ENCODE data around the gene KAZN. TPM values are rescaled to one million over a fixed set of nuclear protein-coding genes. Genes with fewer than 3 reads are reported as not detected.

The KAZN gene
- total and polyA plus RNA-seq, 8 donors = 11.1 to 37.5 (median 30.2) TPM

- Histone ChIP-seq H3K9me3 (no peaks in the 10 kb centered on the region), H3K4me3 (no peak overlapping the region), H3K27ac (no peak overlapping the region), H3K36me3 (no peaks in the 10 kb centered on the region), H3K4me1 (peaks cover 9 to 27% of the 10 kb centered on the region in 2 donors), H3K27me3 (no peaks in the 10 kb centered on the region)
- intact Hi-C loops (cut with DNase I) = no loop called here
- ATAC-seq = no peak
- DNase-seq = no peak
- TF ChIP-seq CTCF (IDR thresholded peaks at IDR 0.05) = no peak
Observed at GRCh38 chr1:15005116-15005515, 406.6 kb downstream of the KAZN start.

- Histone ChIP-seq H3K27me3 (no peaks in the 10 kb centered on the region), H3K27ac (no peak overlapping the region), H3K36me3 (no peaks in the 10 kb centered on the region), H3K4me3 (no peak overlapping the region), H3K9me3 (no peaks in the 10 kb centered on the region), H3K4me1 (peaks cover 9 to 24% of the 10 kb centered on the region in 2 donors)
- DNase-seq = no peak
- TF ChIP-seq CTCF (IDR thresholded peaks at IDR 0.05) = no peak
- intact Hi-C loops (cut with DNase I) = no loop called here
- ATAC-seq = no peak
Observed at GRCh38 chr1:15007368-15007767, 408.9 kb downstream of the KAZN start.

- intact Hi-C loops (cut with DNase I) = no loop called here
- H3K9me3 ChIP-seq = no peaks in the 10 kb centered on the region
- H3K4me1 ChIP-seq = peaks cover 9 to 24% of the 10 kb centered on the region in 2 donors
- DNase-seq = no peak
- no peaks in the 10 kb centered on the region for H3K36me3 ChIP-seq
- TF ChIP-seq CTCF (IDR thresholded peaks at IDR 0.05) = no peak
- no peaks in the 10 kb centered on the region for H3K27me3 ChIP-seq
- H3K4me3 ChIP-seq = no peak overlapping the region
- H3K27ac ChIP-seq = peak overlapping the region in 1 of 2 donors; percentile 6
- ATAC-seq = no peak
Observed at GRCh38 chr1:15007842-15008241, 409.4 kb downstream of the KAZN start.

- H3K4me3 ChIP-seq = no peak overlapping the region
- H3K4me1 ChIP-seq = peaks cover 9 to 24% of the 10 kb centered on the region in 2 donors
- H3K9me3 ChIP-seq = no peaks in the 10 kb centered on the region
- peak; percentile 65 for ATAC-seq
- intact Hi-C loops (cut with DNase I) = no loop called here
- H3K36me3 ChIP-seq = no peaks in the 10 kb centered on the region
- no peak for TF ChIP-seq CTCF (IDR thresholded peaks at IDR 0.05)
- DNase-seq = peak in 1 of 4 donors; percentile 52
- H3K27me3 ChIP-seq = no peaks in the 10 kb centered on the region
- H3K27ac ChIP-seq = peak overlapping the region in 1 of 2 donors; percentile 6
Observed at GRCh38 chr1:15008783-15009729, 410.6 kb downstream of the KAZN start.

GRCh38 chr1:15011160-15011559, 412.7 kb downstream of the KAZN start:
- Histone ChIP-seq H3K36me3 (no peaks in the 10 kb centered on the region), H3K9me3 (no peaks in the 10 kb centered on the region)
- intact Hi-C loops (cut with DNase I) = no loop called here

More at GRCh38 chr1:15011160-15011559, 412.7 kb downstream of the KAZN start:
- ATAC-seq (no peak), DNase-seq (no peak)
- H3K4me3 ChIP-seq = no peak overlapping the region
- no peak overlapping the region for H3K27ac ChIP-seq
- peaks cover 9 to 32% of the 10 kb centered on the region in 2 donors for H3K4me1 ChIP-seq
- no peak for TF ChIP-seq CTCF (IDR thresholded peaks at IDR 0.05)
- H3K27me3 ChIP-seq = no peaks in the 10 kb centered on the region

All from left lung (tissue), 10 donors.